Aorta (tissue), 5 donors: ENCODE measurements around the gene POLD2. TPM values are rescaled to one million over a fixed set of nuclear protein-coding genes. Genes with fewer than 3 reads are reported as not detected.
"Not testable (repeated sequence)": the region's sequence is repeated elsewhere in the genome, so short reads cannot be mapped to it uniquely, and the experiment has no call there.

Experiments
- ATAC-seq: fragments of 200-7000 bp; cut with Tn5 transposase; one replicate; pipeline ENCODE4 v1.9.1; 2022; ENCODE audit warnings: moderate library complexity; ENCODE audit not compliant: low FRiP score
- DNase-seq, 2 donors: peaks; one replicate each; pipeline ENCODE4 v3.0.0-alpha.2; 2020
- H3K27ac ChIP-seq, 2 donors: one replicate each; pipeline ENCODE4 v1.5.1; 2013; ENCODE audit warnings: low read length in 2 of 2, mild to moderate bottlenecking in 2 of 2, moderate library complexity in 2 of 2, control low read depth in 1 of 2, inconsistent platforms in 1 of 2, low read depth in 1 of 2
- H3K27me3 ChIP-seq, 2 donors: one replicate each; pipeline ENCODE4 v1.6.1; 2013; ENCODE audit warnings: control low read depth in 1 of 2, low read length in 1 of 2, mild to moderate bottlenecking in 1 of 2, moderate library complexity in 1 of 2; ENCODE audit not compliant: insufficient read depth in 2 of 2, control insufficient read depth in 1 of 2
- H3K36me3 ChIP-seq, 2 donors: one replicate each; pipeline ENCODE4 v1.6.1; 2013; ENCODE audit warnings: control low read depth in 1 of 2, low read length in 1 of 2, mild to moderate bottlenecking in 1 of 2; ENCODE audit not compliant: insufficient read depth in 2 of 2, control insufficient read depth in 1 of 2
- H3K4me1 ChIP-seq, 2 donors: one replicate each; pipeline ENCODE4 v1.6.1; 2013; ENCODE audit warnings: low read length in 2 of 2, control low read depth in 1 of 2, mild to moderate bottlenecking in 1 of 2, moderate library complexity in 1 of 2; ENCODE audit not compliant: insufficient read depth in 2 of 2, control insufficient read depth in 1 of 2
- H3K4me3 ChIP-seq, 2 donors: one replicate each; pipeline ENCODE4 v1.5.1; 2013; ENCODE audit warnings: low read length in 2 of 2, control low read depth in 1 of 2, mild to moderate bottlenecking in 1 of 2
- H3K9me3 ChIP-seq: one replicate; pipeline ENCODE4 v1.6.1; 2013; ENCODE audit warnings: mild to moderate bottlenecking, low read length; ENCODE audit not compliant: control insufficient read depth
- WGBS, 2 donors: extraction: QIAGEN DNeasy Blood & Tissue Kit; methylation state at CpG; one replicate each; pipeline ENCODE4 v1.1.7; 2013; 5-methylcytosine and 5-hydroxymethylcytosine counted together
- intact Hi-C, 2 donors: fragments of 100-400 bp; cut with DNase I; formaldehyde crosslinking; loops; one replicate each; pipeline versions ENCODE4 v1.14.2 to v1.15.0; 2022
- long read RNA-seq, 2 donors: library from polyadenylated mRNA; unstranded; transcript quantifications; one replicate each; pipeline ENCODE4 v2.0.0, GENCODE V29; 2020 to 2021
- polyA plus RNA-seq, 2 donors: library from polyadenylated mRNA; stranded (reverse); fragments of 200-250 nt; gene quantifications; one replicate each; pipeline ENCODE4 v1.2.3, GENCODE V29; 2013
- total RNA-seq, 2 donors: library from RNA; stranded (reverse); fragmentation: NEBNext Ultra II Directional; extraction: Animal tissue kit (Norgen Biotek cat#: 25700); gene quantifications; one replicate each; pipeline ENCODE4 v1.2.1, GENCODE V29; 2021
- donor health status: healthy with polysubstance abuse.
- donor health status: Bipolar disorder and iron deficiency.
- donor health status: DM: no; HTN: no; CAD: no.
- donor health status: DM: no; HTN: no; CAD: no.
- donor health status: DM: yes; HTN: yes; CAD: no.

POLD2 gene
- 10 to 100 TPM; 49.5 to 53.4 TPM for total RNA-seq
- polyA plus RNA-seq, result 10 to 100 TPM; 31.6 to 93.1 TPM
- long read RNA-seq, donor 1, transcript POLD2-218 (11 exons, 1,619 nt), result major isoform, 148 of 246 reads
- long read RNA-seq, donor 1, transcript POLD2-207 (11 exons, 1,659 nt), result minor isoform, 34 of 246 reads
- long read RNA-seq, donor 1, partial matches to known transcripts, result 34 of 246 reads
- long read RNA-seq, donor 1, other reads (novel, unspliced or antisense), result 29 of 246 reads
- long read RNA-seq, donor 2, transcript POLD2-218 (11 exons, 1,619 nt), result major isoform, 20 of 33 reads
- long read RNA-seq, donor 2, partial matches to known transcripts, result 6 of 33 reads
- long read RNA-seq, donor 2, other reads (novel, unspliced or antisense), result 3 of 33 reads

- Histone ChIP-seq H3K9me3 (no peaks in the 10 kb centered on the region), H3K36me3 (no peaks in the 10 kb centered on the region), H3K4me3 (peak within 1 kb of the TSS; percentile 20 to 31), H3K4me1 (peaks cover 0 to 2% of the 10 kb centered on the region in 2 donors), H3K27ac (peak within 1 kb of the TSS in 1 of 2 donors; percentile 61), H3K27me3 (no peaks in the 10 kb centered on the region)
- WGBS, 2 donors, result 0 to 1% methylated on average over 77 to 86 of the region's 86 CpGs
- ATAC-seq (peak; percentile 99), DNase-seq (peak; percentile 99 to 100)
- intact Hi-C loops, result loop anchor here (2.0 to 5.0 kb wide), 3 partner anchors 23 to 51 kb away; partner anchors contain the start of gene POLM (in 1 of the 2)
These were observed at the start of gene POLD2 for GRCh38 chr7:44123190-44124003. Gene POLD2 (minus strand): TSS chr7:44123548. CDS start chr7:44122053, 1,495 bp downstream.

- Histone ChIP-seq H3K36me3 (no peaks in the 10 kb centered on the region), H3K27me3 (no peaks in the 10 kb centered on the region), H3K4me3 (no peak overlapping the region), H3K4me1 (no peaks in the 10 kb centered on the region), H3K9me3 (no peaks in the 10 kb centered on the region), H3K27ac (no peak overlapping the region)
- intact Hi-C loops, result no loop called here
- DNase-seq (no peak), ATAC-seq (no peak)
- WGBS, 2 donors, result 79 to 84% methylated on average over 6 of the region's 6 CpGs
These were observed 49.6 kb upstream of the POLD2 start for GRCh38 chr7:44172803-44173424.

DNA sequence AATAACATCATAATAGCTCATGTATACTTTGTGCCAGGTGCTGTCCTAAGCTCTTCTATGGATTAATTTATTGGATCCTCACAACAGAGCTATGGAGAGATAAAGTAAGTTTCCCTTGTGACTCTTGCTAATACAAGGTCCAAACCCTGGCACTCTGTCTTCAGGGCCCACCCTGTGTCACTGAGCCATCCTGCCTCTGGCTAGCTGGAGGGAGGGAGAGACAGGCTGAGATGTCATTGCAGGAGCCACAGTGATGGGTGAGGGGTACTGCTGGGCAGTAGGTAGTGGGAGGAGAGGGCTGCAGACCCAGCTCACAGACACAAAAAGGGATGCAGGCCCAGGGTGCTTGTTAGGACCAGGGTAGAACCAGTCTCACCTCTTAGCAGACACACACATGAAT, 49.0 kb upstream of the POLD2 start:
- Histone ChIP-seq H3K27ac (no peak overlapping the region), H3K27me3 (no peaks in the 10 kb centered on the region), H3K36me3 (no peaks in the 10 kb centered on the region), H3K4me1 (no peaks in the 10 kb centered on the region), H3K4me3 (no peak overlapping the region), H3K9me3 (no peaks in the 10 kb centered on the region)
- ATAC-seq (no peak), DNase-seq (peak in 1 of 2 donors; percentile 13)
- intact Hi-C loops, result no loop called here

- ATAC-seq, H3K27me3 ChIP-seq, intact Hi-C loops, H3K4me3 ChIP-seq, H3K9me3 ChIP-seq, H3K4me1 ChIP-seq, H3K27ac ChIP-seq, H3K36me3 ChIP-seq: not testable (repeated sequence)
- peak in 1 of 2 donors; percentile 26 for DNase-seq
- 93 to 94% methylated on average over 9 of the region's 9 CpGs for WGBS, 2 donors
These were observed 48.6 kb upstream of the POLD2 start for GRCh38 chr7:44171901-44172300.

GRCh38 chr7:44167920-44168319, 44.6 kb upstream of the POLD2 start:
- no peak for DNase-seq
- no peaks in the 10 kb centered on the region for H3K4me1 ChIP-seq
- intact Hi-C loops, result no loop called here
- H3K27me3 ChIP-seq, result no peaks in the 10 kb centered on the region
- H3K4me3 ChIP-seq, result no peak overlapping the region
- H3K9me3 ChIP-seq, result no peaks in the 10 kb centered on the region
- no peak overlapping the region for H3K27ac ChIP-seq
- ATAC-seq, result no peak
- no peaks in the 10 kb centered on the region for H3K36me3 ChIP-seq

GRCh38 chr7:44163591-44163990, 40.2 kb upstream of the POLD2 start:
- Histone ChIP-seq H3K9me3 (no peaks in the 10 kb centered on the region), H3K4me1 (no peaks in the 10 kb centered on the region), H3K27me3 (no peaks in the 10 kb centered on the region), H3K4me3 (no peak overlapping the region), H3K27ac (no peak overlapping the region), H3K36me3 (no peaks in the 10 kb centered on the region)
- intact Hi-C loops, result no loop called here
- ATAC-seq (no peak), DNase-seq (no peak)
- 43 to 46% methylated on average over 1 of the region's 1 CpG for WGBS, 2 donors

GRCh38 chr7:44162785-44163395, 39.5 kb upstream of the POLD2 start:
- Histone ChIP-seq H3K27me3 (no peaks in the 10 kb centered on the region), H3K9me3 (no peaks in the 10 kb centered on the region), H3K4me3 (no peak overlapping the region), H3K27ac (no peak overlapping the region), H3K4me1 (no peaks in the 10 kb centered on the region), H3K36me3 (no peaks in the 10 kb centered on the region)
- WGBS, 2 donors, result 61 to 62% methylated on average over 1 of the region's 1 CpG
- ATAC-seq, result no peak
- intact Hi-C loops, result no loop called here
- peak in 1 of 2 donors; percentile 23 for DNase-seq

GRCh38 chr7:44162179-44162578, 38.8 kb upstream of the POLD2 start:
- ATAC-seq (no peak), DNase-seq (peak in 1 of 2 donors; percentile 44)
- intact Hi-C loops, result no loop called here
- Histone ChIP-seq H3K4me1 (no peaks in the 10 kb centered on the region), H3K4me3 (no peak overlapping the region), H3K9me3 (no peaks in the 10 kb centered on the region), H3K36me3 (no peaks in the 10 kb centered on the region), H3K27me3 (no peaks in the 10 kb centered on the region), H3K27ac (no peak overlapping the region)
- WGBS, 2 donors, result 80 to 89% methylated on average over 4 of the region's 4 CpGs
